Tibial nerve (tissue), 3 donors: ENCODE measurements around the gene NCAPD3.

Experiments
- POLR2A ChIP-seq, 2 donors: fragments of 450-650 bp; IDR thresholded peaks; one replicate each; pipeline ENCODE4 v1.6.1; 2017; ENCODE audit warnings: antibody characterized with exemption in 2 of 2, mild to moderate bottlenecking in 2 of 2, moderate library complexity in 2 of 2
- TF ChIP-seq, protein P1 (sequence below), 5 experiments: fragments of 200-600 bp in 3 of 5; fragments of 450-650 bp in 2 of 5; sonication (generic) in 3 of 5; IDR thresholded peaks; one replicate each; pipeline ENCODE4 v1.5.1; 2016 to 2019; ENCODE audit warnings: antibody characterized with exemption in 5 of 5, mild to moderate bottlenecking in 3 of 5, moderate library complexity in 2 of 5

DNA sequence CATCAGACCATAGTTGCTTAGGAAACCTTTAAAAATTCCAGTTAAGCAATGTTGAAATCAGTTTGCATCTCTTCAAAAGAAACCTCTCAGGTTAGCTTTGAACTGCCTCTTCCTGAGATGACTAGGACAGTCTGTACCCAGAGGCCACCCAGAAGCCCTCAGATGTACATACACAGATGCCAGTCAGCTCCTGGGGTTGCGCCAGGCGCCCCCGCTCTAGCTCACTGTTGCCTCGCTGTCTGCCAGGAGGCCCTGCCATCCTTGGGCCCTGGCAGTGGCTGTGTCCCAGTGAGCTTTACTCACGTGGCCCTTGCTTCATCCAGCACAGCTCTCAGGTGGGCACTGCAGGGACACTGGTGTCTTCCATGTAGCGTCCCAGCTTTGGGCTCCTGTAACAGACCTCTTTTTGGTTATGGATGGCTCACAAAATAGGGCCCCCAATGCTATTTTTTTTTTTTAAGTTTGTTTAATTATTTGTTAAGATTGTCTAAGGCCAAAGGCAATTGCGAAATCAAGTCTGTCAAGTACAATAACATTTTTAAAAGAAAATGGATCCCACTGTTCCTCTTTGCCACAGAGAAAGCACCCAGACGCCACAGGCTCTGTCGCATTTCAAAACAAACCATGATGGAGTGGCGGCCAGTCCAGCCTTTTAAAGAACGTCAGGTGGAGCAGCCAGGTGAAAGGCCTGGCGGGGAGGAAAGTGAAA lies 73.4 kb downstream of the NCAPD3 start:
- TF ChIP-seq, protein P1, sequence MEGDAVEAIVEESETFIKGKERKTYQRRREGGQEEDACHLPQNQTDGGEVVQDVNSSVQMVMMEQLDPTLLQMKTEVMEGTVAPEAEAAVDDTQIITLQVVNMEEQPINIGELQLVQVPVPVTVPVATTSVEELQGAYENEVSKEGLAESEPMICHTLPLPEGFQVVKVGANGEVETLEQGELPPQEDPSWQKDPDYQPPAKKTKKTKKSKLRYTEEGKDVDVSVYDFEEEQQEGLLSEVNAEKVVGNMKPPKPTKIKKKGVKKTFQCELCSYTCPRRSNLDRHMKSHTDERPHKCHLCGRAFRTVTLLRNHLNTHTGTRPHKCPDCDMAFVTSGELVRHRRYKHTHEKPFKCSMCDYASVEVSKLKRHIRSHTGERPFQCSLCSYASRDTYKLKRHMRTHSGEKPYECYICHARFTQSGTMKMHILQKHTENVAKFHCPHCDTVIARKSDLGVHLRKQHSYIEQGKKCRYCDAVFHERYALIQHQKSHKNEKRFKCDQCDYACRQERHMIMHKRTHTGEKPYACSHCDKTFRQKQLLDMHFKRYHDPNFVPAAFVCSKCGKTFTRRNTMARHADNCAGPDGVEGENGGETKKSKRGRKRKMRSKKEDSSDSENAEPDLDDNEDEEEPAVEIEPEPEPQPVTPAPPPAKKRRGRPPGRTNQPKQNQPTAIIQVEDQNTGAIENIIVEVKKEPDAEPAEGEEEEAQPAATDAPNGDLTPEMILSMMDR (IDR thresholded peaks at IDR 0.05) = no peak
- TF ChIP-seq POLR2A (IDR thresholded peaks at IDR 0.05) = no peak
